Brain microvascular endothelial cell (primary cell): ENCODE data around the gene USP15.

ENCODE experiments used
- DNase-seq: peaks from one replicate; pipeline ENCODE4 v3.0.0-alpha.2; 2020
- H3K27ac ChIP-seq: fragments of 250-450 bp; sonication (Bioruptor Pico); 2 replicates; pipeline ENCODE4 v1.5.1; 2020; ENCODE audit warnings: mild to moderate bottlenecking, moderate library complexity
- H3K27me3 ChIP-seq: fragments of 250-450 bp; sonication (Bioruptor Pico); replicated peaks from 2 replicates; pipeline ENCODE4 v1.5.1; 2020; ENCODE audit warnings: mild to moderate bottlenecking
- H3K36me3 ChIP-seq: fragments of 250-450 bp; sonication (Bioruptor Pico); replicated peaks from 2 replicates; pipeline ENCODE4 v1.5.1; 2020; ENCODE audit warnings: mild to moderate bottlenecking
- H3K4me3 ChIP-seq: 2 replicates; pipeline ENCODE4 v1.5.1; 2011; ENCODE audit warnings: low read depth, mild to moderate bottlenecking, control low read depth, low read length, moderate library complexity
- in situ Hi-C: cut with HindIII; loops from 2 replicates; pipeline ENCODE4 v1.10.0; 2017; ENCODE audit warnings: low sequenced_read_pairs, low pct_ligation_motif_present
- TF ChIP-seq, protein P1 (sequence below): IDR thresholded peaks from 2 replicates; pipeline ENCODE4 v1.5.1; 2011; ENCODE audit warnings: low read depth, mild to moderate bottlenecking, moderate library complexity, low read length, control low read depth, inconsistent platforms; ENCODE audit errors: missing control alignments

Gene USP15

DNA sequence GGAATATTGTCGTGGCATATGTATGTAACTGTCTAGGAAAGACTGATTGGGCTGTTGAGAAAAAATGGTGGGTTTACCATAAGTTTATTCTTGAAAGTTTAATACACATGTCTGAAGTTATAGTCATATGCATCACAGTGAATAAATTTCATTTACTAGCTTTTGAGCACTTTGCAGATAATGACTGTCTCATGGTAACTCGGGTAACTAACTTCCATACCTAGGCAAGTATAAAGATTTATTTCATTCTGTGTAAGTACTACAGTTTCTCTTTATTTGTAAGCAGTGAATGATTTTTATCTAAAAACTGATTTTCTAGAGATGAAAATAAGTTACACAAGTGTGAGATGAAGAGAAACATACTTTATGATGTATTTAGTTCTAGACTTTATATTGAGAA lies 3.0 kb downstream of the USP15 start:
- no peak for DNase-seq
- Histone ChIP-seq H3K36me3 (no peaks in the 10 kb centered on the region), H3K4me3 (no peak overlapping the region), H3K27ac (no peak overlapping the region), H3K27me3 (no peaks in the 10 kb centered on the region)
- in situ Hi-C loops, result no loop called here
- TF ChIP-seq, protein P1, sequence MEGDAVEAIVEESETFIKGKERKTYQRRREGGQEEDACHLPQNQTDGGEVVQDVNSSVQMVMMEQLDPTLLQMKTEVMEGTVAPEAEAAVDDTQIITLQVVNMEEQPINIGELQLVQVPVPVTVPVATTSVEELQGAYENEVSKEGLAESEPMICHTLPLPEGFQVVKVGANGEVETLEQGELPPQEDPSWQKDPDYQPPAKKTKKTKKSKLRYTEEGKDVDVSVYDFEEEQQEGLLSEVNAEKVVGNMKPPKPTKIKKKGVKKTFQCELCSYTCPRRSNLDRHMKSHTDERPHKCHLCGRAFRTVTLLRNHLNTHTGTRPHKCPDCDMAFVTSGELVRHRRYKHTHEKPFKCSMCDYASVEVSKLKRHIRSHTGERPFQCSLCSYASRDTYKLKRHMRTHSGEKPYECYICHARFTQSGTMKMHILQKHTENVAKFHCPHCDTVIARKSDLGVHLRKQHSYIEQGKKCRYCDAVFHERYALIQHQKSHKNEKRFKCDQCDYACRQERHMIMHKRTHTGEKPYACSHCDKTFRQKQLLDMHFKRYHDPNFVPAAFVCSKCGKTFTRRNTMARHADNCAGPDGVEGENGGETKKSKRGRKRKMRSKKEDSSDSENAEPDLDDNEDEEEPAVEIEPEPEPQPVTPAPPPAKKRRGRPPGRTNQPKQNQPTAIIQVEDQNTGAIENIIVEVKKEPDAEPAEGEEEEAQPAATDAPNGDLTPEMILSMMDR, result no peak

DNA sequence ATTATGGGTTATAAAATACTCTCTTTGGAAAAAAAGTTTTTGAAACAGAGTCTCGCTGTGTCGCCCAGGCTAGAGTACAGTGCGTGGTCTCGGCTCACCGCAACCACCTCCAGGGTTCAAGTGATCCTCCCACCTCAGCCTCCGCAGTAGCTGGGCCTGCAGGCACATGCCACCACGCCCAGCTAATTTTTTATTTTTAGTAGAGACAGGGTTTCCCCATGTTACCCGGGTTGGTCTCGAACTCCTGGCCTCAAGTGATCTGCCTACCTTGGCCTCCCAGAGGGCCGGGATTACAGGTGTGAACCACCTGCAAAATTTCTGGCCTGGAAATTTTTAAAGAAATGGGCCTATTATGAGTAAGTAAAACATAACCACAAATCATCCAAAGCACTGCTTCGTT lies 3.8 kb downstream of the USP15 start:
- TF ChIP-seq, protein P1, result no peak
- in situ Hi-C loops, result no loop called here
- Histone ChIP-seq H3K36me3 (no peaks in the 10 kb centered on the region), H3K27ac (no peak overlapping the region), H3K27me3 (no peaks in the 10 kb centered on the region), H3K4me3 (no peak overlapping the region)
- no peak for DNase-seq

DNA sequence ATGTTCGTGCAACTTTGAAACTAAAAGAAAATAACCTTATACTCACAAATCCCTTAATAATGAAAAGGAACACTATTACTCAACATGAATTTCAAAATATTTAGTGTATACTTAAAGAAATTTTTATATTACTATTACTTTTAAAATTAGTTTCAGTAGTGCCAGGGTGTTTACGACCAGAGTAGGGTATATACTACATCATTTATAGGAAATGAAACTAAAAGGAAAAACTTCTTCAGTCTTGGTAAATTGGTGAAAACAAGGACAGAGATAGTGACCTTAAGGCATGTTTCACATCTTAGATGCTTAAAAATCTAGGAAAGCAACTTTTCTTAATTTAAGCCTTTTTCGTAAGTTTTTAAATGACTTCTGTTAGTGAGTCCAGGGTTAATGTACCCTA lies 4.5 kb downstream of the USP15 start:
- no peaks in the 10 kb centered on the region for H3K36me3 ChIP-seq
- TF ChIP-seq, protein P1, result no peak
- H3K27me3 ChIP-seq, result no peaks in the 10 kb centered on the region
- H3K4me3 ChIP-seq, result no peak overlapping the region
- in situ Hi-C loops, result no loop called here
- no peak overlapping the region for H3K27ac ChIP-seq
- no peak for DNase-seq

DNA sequence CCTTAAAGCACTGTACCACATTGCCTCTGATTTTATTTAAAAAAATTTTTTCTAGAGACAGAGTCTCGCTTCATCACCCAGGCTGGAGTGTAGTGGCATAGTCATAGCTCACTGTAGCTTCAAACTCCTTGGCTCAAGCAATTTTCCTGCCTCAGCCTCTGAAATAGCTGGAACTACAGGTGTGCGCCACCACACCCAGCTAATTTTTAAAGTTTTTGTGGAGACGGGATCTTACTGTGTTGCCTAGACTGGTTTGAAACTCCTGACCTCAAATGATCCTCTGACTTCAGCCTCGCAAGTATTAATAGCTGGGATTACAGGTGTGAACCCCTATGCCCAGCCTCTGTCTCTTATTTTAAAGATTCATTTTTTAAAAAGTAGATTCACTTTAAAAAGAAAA lies 5.3 kb downstream of the USP15 start:
- no peaks in the 10 kb centered on the region for H3K36me3 ChIP-seq
- TF ChIP-seq, protein P1, result no peak
- H3K27me3 ChIP-seq, result no peaks in the 10 kb centered on the region
- no peak overlapping the region for H3K27ac ChIP-seq
- no peak for DNase-seq
- no peak overlapping the region for H3K4me3 ChIP-seq
- in situ Hi-C loops, result no loop called here

DNA sequence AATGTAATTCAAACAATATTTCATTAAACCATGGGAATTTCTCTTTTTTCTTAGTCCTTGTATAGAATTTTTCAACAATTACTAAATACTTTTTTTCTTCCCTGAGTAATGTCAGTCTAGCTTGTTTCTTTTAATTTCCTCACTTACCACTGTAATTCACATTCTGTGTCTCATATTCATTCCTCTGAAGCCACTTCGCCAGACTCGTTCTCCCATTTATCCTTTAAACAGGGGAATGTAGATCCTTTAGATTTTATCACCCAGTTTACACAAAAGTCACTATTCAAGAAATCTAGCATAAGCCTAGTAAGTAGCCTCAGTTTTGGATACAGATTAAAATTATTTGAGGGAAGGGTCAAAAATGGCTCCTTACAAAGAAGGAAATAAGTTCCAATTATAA lies 6.8 kb downstream of the USP15 start:
- in situ Hi-C loops, result no loop called here
- Histone ChIP-seq H3K27me3 (no peaks in the 10 kb centered on the region), H3K4me3 (no peak overlapping the region), H3K36me3 (no peaks in the 10 kb centered on the region), H3K27ac (no peak overlapping the region)
- TF ChIP-seq, protein P1, result no peak
- DNase-seq, result no peak

DNA sequence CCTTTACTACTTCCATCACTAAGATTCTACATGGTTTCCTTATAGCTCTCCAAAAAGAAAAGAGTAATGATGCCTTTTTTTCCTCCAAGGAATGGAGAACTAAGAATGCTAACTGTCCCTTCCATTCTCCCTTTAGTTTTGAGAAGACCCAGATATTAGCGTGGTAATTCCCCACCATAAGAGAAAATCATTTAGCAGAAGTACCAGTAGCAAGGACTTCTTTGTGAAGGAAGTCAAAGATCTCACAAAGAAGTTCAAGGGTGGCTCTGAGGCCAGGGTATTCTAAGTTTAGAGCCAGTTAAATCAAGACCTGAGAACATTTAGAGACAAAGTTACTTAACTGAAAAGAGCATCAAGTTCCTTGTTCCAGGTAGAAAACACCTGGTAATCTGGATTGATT lies 7.3 kb downstream of the USP15 start:
- no peak overlapping the region for H3K4me3 ChIP-seq
- TF ChIP-seq, protein P1, result no peak
- DNase-seq, result no peak
- in situ Hi-C loops, result no loop called here
- H3K27me3 ChIP-seq, result no peaks in the 10 kb centered on the region
- H3K36me3 ChIP-seq, result no peaks in the 10 kb centered on the region
- no peak overlapping the region for H3K27ac ChIP-seq
